H9 (cell line): ENCODE results near the gene SPATA20. TPM values are rescaled to one million over a fixed set of nuclear protein-coding genes. Genes with fewer than 3 reads are reported as not detected.

Experiments
- DNase-seq: peaks from one replicate; pipeline ENCODE4 v3.0.0-alpha.2; 2017
- H2AFZ ChIP-seq: one replicate; pipeline ENCODE4 v1.6.1; 2013; ENCODE audit warnings: mild to moderate bottlenecking, low read length, control low read depth, moderate library complexity
- H2AK5ac ChIP-seq: 2 replicates; pipeline ENCODE4 v1.6.1; 2013; ENCODE audit warnings: low read length, control low read depth, mixed read lengths; ENCODE audit not compliant: insufficient read length
- H2BK120ac ChIP-seq: one replicate; pipeline ENCODE4 v1.6.1; 2013; ENCODE audit warnings: low read depth, mild to moderate bottlenecking, low read length, control low read depth, inconsistent platforms; ENCODE audit not compliant: poor library complexity, severe bottlenecking
- H2BK12ac ChIP-seq: 2 replicates; pipeline ENCODE4 v1.6.1; 2013; ENCODE audit warnings: low read length, control low read depth, mixed read lengths, low read depth; ENCODE audit not compliant: insufficient read length
- H2BK15ac ChIP-seq: 2 replicates; pipeline ENCODE4 v1.6.1; 2013; ENCODE audit warnings: low read depth, low read length, control low read depth
- H2BK20ac ChIP-seq: one replicate; pipeline ENCODE4 v1.6.1; 2013; ENCODE audit warnings: low read depth, mild to moderate bottlenecking, low read length, control low read depth, inconsistent platforms; ENCODE audit not compliant: poor library complexity, severe bottlenecking
- H2BK5ac ChIP-seq: 2 replicates; pipeline ENCODE4 v1.6.1; 2013; ENCODE audit warnings: low read length, control low read depth, mixed read lengths; ENCODE audit not compliant: insufficient read length
- H3K14ac ChIP-seq: 2 replicates; pipeline ENCODE4 v1.6.1; 2013; ENCODE audit warnings: low read length, control low read depth; ENCODE audit not compliant: insufficient read depth
- H3K18ac ChIP-seq: 2 replicates; pipeline ENCODE4 v1.6.1; 2013; ENCODE audit warnings: low read depth, mild to moderate bottlenecking, mixed read lengths, low read length, control low read depth; ENCODE audit not compliant: insufficient read length
- H3K23ac ChIP-seq: 2 replicates; pipeline ENCODE4 v1.6.1; 2013; ENCODE audit warnings: low read length, control low read depth, mixed read lengths, low read depth; ENCODE audit not compliant: insufficient read length
- H3K23me2 ChIP-seq: 2 replicates; pipeline ENCODE4 v1.6.1; 2013; ENCODE audit warnings: low read depth, mild to moderate bottlenecking, mixed read lengths, low read length, control low read depth; ENCODE audit not compliant: insufficient read length, poor library complexity, severe bottlenecking
- H3K27ac ChIP-seq: 2 replicates; pipeline ENCODE4 v1.5.1; 2013; ENCODE audit warnings: low read length, control low read depth, mixed read lengths, low read depth; ENCODE audit not compliant: insufficient read length
- H3K27me3 ChIP-seq: 2 replicates; pipeline ENCODE4 v1.6.1; 2013; ENCODE audit warnings: low read length, control low read depth, inconsistent platforms; ENCODE audit not compliant: insufficient read depth
- H3K4ac ChIP-seq: 2 replicates; pipeline ENCODE4 v1.6.1; 2013; ENCODE audit warnings: low read depth, mild to moderate bottlenecking, control low read depth, inconsistent platforms, low read length, moderate library complexity
- H3K4me1 ChIP-seq: 2 replicates; pipeline ENCODE4 v1.6.1; 2013; ENCODE audit warnings: low read length, control low read depth, inconsistent platforms; ENCODE audit not compliant: insufficient read depth
- H3K4me2 ChIP-seq: 2 replicates; pipeline ENCODE4 v1.6.1; 2013; ENCODE audit warnings: low read length, control low read depth, mixed read lengths; ENCODE audit not compliant: insufficient read length, insufficient read depth
- H3K56ac ChIP-seq: 2 replicates; pipeline ENCODE4 v1.6.1; 2013; ENCODE audit warnings: low read depth, mild to moderate bottlenecking, mixed read lengths, low read length, control low read depth; ENCODE audit not compliant: insufficient read length
- H3K79me1 ChIP-seq: 2 replicates; pipeline ENCODE4 v1.6.1; 2013; ENCODE audit warnings: low read depth, mild to moderate bottlenecking, moderate library complexity, low read length, control low read depth, inconsistent platforms; ENCODE audit not compliant: insufficient read depth, poor library complexity, severe bottlenecking
- H3K79me2 ChIP-seq: 2 replicates; pipeline ENCODE4 v1.6.1; 2013; ENCODE audit warnings: low read length, control low read depth, inconsistent platforms; ENCODE audit not compliant: insufficient read depth
- H3K9ac ChIP-seq: 2 replicates; pipeline ENCODE4 v1.6.1; 2013; ENCODE audit warnings: low read length, control low read depth, mixed read lengths; ENCODE audit not compliant: insufficient read length; ENCODE audit errors: extremely low read depth
- H3K9me3 ChIP-seq: one replicate; pipeline ENCODE4 v1.6.1; 2013; ENCODE audit warnings: low read depth, low read length, inconsistent platforms; ENCODE audit not compliant: control insufficient read depth
- H3T11ph ChIP-seq: one replicate; pipeline ENCODE4 v1.6.1; 2013; ENCODE audit warnings: mild to moderate bottlenecking, low read length, control low read depth, inconsistent platforms
- H4K20me1 ChIP-seq: one replicate; pipeline ENCODE4 v1.6.1; 2013; ENCODE audit not compliant: control insufficient read depth, insufficient read length, insufficient read depth
- H4K5ac ChIP-seq: 2 replicates; pipeline ENCODE4 v1.6.1; 2013; ENCODE audit warnings: low read depth, mild to moderate bottlenecking, mixed read lengths, low read length, control low read depth; ENCODE audit not compliant: insufficient read length
- H4K8ac ChIP-seq: replicated peaks from 2 replicates; pipeline ENCODE4 v1.6.1; 2013; ENCODE audit warnings: low read length, control low read depth, mixed read lengths, low read depth; ENCODE audit not compliant: insufficient read length
- H4K91ac ChIP-seq: 2 replicates; pipeline ENCODE4 v1.6.1; 2013; ENCODE audit warnings: low read depth, mild to moderate bottlenecking, moderate library complexity, mixed read lengths, low read length, control low read depth; ENCODE audit not compliant: insufficient read length
- H3K27ac Mint-ChIP-seq, 3 experiments: 2 replicates in 2 of 3; 3 replicates in 1 of 3; pipeline ENCODE4 v1.8.0; 2020 to 2021; ENCODE audit warnings: mixed read lengths in 3 of 3, mild to moderate bottlenecking in 1 of 3, moderate library complexity in 1 of 3
- H3K27me3 Mint-ChIP-seq: 2 replicates; pipeline ENCODE4 v1.8.0; 2021; ENCODE audit warnings: low read depth, mild to moderate bottlenecking, moderate library complexity, mixed read lengths
- H3K36me3 Mint-ChIP-seq, 3 experiments: 2 replicates in 2 of 3; 3 replicates in 1 of 3; pipeline ENCODE4 v1.8.0; 2020 to 2021; ENCODE audit warnings: low read depth in 3 of 3, mixed read lengths in 3 of 3; ENCODE audit not compliant: insufficient read depth in 1 of 3
- H3K4me1 Mint-ChIP-seq, 2 experiments: 2 replicates each; pipeline ENCODE4 v1.8.0; 2020; ENCODE audit warnings: mixed read lengths in 2 of 2
- H3K4me3 Mint-ChIP-seq, 2 experiments: 2 replicates in 1 of 2; 3 replicates in 1 of 2; pipeline ENCODE4 v1.8.0; 2020 to 2021; ENCODE audit warnings: mild to moderate bottlenecking in 2 of 2, mixed read lengths in 2 of 2, moderate library complexity in 1 of 2
- H3K9me3 Mint-ChIP-seq, 2 experiments: 2 replicates in 1 of 2; 3 replicates in 1 of 2; pipeline ENCODE4 v1.8.0; 2020; ENCODE audit warnings: mild to moderate bottlenecking in 2 of 2, mixed read lengths in 2 of 2, moderate library complexity in 1 of 2
- WGBS: extraction: QIAGEN DNeasy Blood & Tissue Kit; methylation state at CpG from one replicate; pipeline ENCODE4 v1.1.7; 2013; ENCODE audit warnings: missing lambda C conversion rate, low lambda C conversion rate, mixed read lengths; ENCODE audit not compliant: insufficient read length; ENCODE audit errors: extremely low coverage; 5-methylcytosine and 5-hydroxymethylcytosine counted together
- total RNA-seq: library from RNA; stranded (reverse); gene quantifications from 2 replicates; pipeline ENCODE4 v1.2.1, GENCODE V29; 2021
- TF ChIP-seq, protein P1 (sequence below): fragments of 200-600 bp; sonication (generic); conservative IDR thresholded peaks from 3 replicates; pipeline ENCODE4 v1.8.0; 2021; ENCODE audit warnings: antibody characterized with exemption, mild to moderate bottlenecking

The SPATA20 gene
- total RNA-seq, 1 experiment from 2014 or later = 23.9 TPM

DNA sequence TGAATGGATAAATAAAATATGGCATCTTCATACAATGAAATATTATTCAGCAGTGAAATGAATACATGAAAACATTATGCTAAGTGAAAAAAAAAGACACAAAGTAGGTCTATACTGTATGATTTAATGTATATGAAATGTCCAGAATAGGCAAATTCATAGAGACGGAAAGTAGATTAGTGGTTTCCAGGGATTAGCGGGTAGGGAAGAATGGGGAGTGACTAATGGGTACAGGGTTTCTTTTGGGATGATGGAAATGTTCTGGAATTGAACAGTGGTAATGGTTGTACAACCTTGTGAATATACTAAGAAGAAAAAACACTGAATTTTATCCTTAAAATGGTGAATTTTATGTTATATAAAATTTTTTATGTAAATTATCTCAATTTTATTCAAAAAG is 47.3 kb upstream of the SPATA20 start:
- no CpG with 5 or more reads among the region's 2 CpGs for WGBS
- H2AFZ ChIP-seq = no peak overlapping the region
- TF ChIP-seq, protein P1, sequence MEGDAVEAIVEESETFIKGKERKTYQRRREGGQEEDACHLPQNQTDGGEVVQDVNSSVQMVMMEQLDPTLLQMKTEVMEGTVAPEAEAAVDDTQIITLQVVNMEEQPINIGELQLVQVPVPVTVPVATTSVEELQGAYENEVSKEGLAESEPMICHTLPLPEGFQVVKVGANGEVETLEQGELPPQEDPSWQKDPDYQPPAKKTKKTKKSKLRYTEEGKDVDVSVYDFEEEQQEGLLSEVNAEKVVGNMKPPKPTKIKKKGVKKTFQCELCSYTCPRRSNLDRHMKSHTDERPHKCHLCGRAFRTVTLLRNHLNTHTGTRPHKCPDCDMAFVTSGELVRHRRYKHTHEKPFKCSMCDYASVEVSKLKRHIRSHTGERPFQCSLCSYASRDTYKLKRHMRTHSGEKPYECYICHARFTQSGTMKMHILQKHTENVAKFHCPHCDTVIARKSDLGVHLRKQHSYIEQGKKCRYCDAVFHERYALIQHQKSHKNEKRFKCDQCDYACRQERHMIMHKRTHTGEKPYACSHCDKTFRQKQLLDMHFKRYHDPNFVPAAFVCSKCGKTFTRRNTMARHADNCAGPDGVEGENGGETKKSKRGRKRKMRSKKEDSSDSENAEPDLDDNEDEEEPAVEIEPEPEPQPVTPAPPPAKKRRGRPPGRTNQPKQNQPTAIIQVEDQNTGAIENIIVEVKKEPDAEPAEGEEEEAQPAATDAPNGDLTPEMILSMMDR = no peak

More for the DNA sequence above, 47.3 kb upstream of the SPATA20 start:
- Histone ChIP-seq H4K91ac (no peak overlapping the region), H3T11ph (no peak overlapping the region), H3K4me2 (no peak overlapping the region), H4K5ac (no peak overlapping the region), H2BK5ac (no peak overlapping the region), H3K27ac (no peak overlapping the region), H3K18ac (no peak overlapping the region), H4K20me1 (no peaks in the 10 kb centered on the region), H3K79me1 (no peaks in the 10 kb centered on the region), H4K8ac (no peak overlapping the region), H2BK120ac (no peak overlapping the region), H3K23me2 (no peaks in the 10 kb centered on the region), H3K9me3 (no peaks in the 10 kb centered on the region), H2BK12ac (no peak overlapping the region), H3K9ac (no peak overlapping the region), H3K79me2 (no peaks in the 10 kb centered on the region), H2BK20ac (no peak overlapping the region), H2AK5ac (no peak overlapping the region), H3K14ac (no peak overlapping the region), H3K27me3 (no peaks in the 10 kb centered on the region; the same call in 1 of the 2 replicates), H3K4ac (no peak overlapping the region), H2BK15ac (no peak overlapping the region), H3K4me1 (peaks cover 3% of the 10 kb centered on the region; the same call in 1 of the 2 replicates), H3K56ac (no peak overlapping the region), H3K23ac (no peak overlapping the region)
- DNase-seq = no peak
- Mint-ChIP-seq H3K9me3 (no peaks in the 10 kb centered on the region), H3K4me1 (peaks cover 8% of the 10 kb centered on the region in 2 experiments), H3K4me3 (no peak overlapping the region), H3K27ac (no peak overlapping the region), H3K27me3 (peaks cover 4% of the 10 kb centered on the region; the same call in 1 of the 2 replicates), H3K36me3 (no peaks in the 10 kb centered on the region)
